ENCODE data around the gene MED26.

GRCh38 chr19:16577531-16577985 lies 50.4 kb downstream of the MED26 start:
- TF ChIP-seq GATA2 (IDR thresholded peaks at IDR 0.05; ENCODE audit: low read depth, low read length), result no peak
- no peak for TF ChIP-seq GATA3 (IDR thresholded peaks at IDR 0.05; ENCODE audit: low read depth, low read length)

Data from SH-SY5Y (cell line).